Measurements from ENCODE around the gene TGFB1I1. TPM values are rescaled to one million over a fixed set of nuclear protein-coding genes. Genes with fewer than 3 reads are reported as not detected.
"Not testable (repeated sequence)": the region's sequence is repeated elsewhere in the genome, so short reads cannot be mapped to it uniquely, and the experiment has no call there.

The TGFB1I1 gene
- total RNA-seq, 8 experiments from 2014 or later = 0.87 to 18.3 (median 3.0) TPM

GRCh38 chr16:31436221-31437045, 35.5 kb upstream of the TGFB1I1 start:
- no peak for ATAC-seq (replicated peaks in 6 of 8)
- in situ Hi-C loops (cut with MboI; ENCODE audit: low pct_unique_long_range_greater_than_20kb in 2 of 9, low sequenced_read_pairs in 9 of 9, unreplicated experiment in 9 of 9) = loop anchor here in 5 of 9 experiments (25.0 kb wide), 3 partner anchors 224 to 449 kb away; partner anchors contain the start of genes HSD3B7 (in 2 of the 5), PYCARD (in 2 of the 5), PYDC1 (in 2 of the 5) and TRIM72 (in 2 of the 5)
- no peak overlapping the region for H3K4me3 ChIP-seq
- 33 to 100% (median 80%) methylated on average over 1 to 19 of the region's 44 CpGs; no CpG with 5 or more reads in 1 of the 10 experiments for WGBS, 10 experiments
- H3K4me1 ChIP-seq (replicated peaks in 1 of 2) = no peaks in the 10 kb centered on the region
- H3K27ac ChIP-seq = no peak overlapping the region

DNA sequence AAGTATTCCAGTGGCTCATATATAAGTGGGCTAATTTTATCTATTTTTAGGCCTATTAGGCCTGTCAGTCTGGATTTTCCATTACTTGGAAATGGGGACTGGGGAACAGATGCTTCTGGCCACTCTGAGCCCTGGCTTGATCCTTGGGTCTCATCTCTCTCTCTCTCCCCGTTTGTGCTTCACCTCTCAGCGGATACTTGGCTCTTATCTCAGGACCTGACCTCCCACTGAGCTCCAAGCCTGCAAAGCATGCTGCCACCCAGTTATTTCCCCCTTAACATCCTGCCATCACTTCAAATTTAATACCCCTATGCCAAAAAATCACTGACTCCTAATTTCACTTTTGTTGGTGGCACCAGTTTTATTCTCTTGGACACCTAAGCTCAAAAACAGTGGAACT, 33.5 kb upstream of the TGFB1I1 start:
- ATAC-seq (replicated peaks in 6 of 8) = no peak
- Histone ChIP-seq H3K27ac (no peak overlapping the region), H3K4me1 (replicated peaks in 1 of 2) (peaks cover 0 to 4% of the 10 kb centered on the region in 2 donors), H3K4me3 (no peak overlapping the region)
- in situ Hi-C loops (cut with MboI; ENCODE audit: low pct_unique_long_range_greater_than_20kb in 2 of 9, low sequenced_read_pairs in 9 of 9, unreplicated experiment in 9 of 9) = loop anchor here in 5 of 9 experiments (25.0 kb wide), 3 partner anchors 226 to 451 kb away; partner anchors contain the start of genes HSD3B7 (in 2 of the 5), PYCARD (in 2 of the 5), PYDC1 (in 2 of the 5) and TRIM72 (in 2 of the 5)
- 7 to 84% (median 65%) methylated on average over 2 of the region's 2 CpGs; no CpG with 5 or more reads in 4 of the 10 experiments for WGBS, 10 experiments

- in situ Hi-C loops (cut with MboI; ENCODE audit: low pct_unique_long_range_greater_than_20kb in 2 of 9, low sequenced_read_pairs in 9 of 9, unreplicated experiment in 9 of 9) = loop anchor here in 5 of 9 experiments (25.0 kb wide), 3 partner anchors 227 to 452 kb away; partner anchors contain the start of genes HSD3B7 (in 2 of the 5), PYCARD (in 2 of the 5), PYDC1 (in 2 of the 5) and TRIM72 (in 2 of the 5)
- not testable (repeated sequence) for H3K27ac ChIP-seq; H3K4me3 ChIP-seq; H3K4me1 ChIP-seq (replicated peaks in 1 of 2)
- 0% methylated on average over 1 of the region's 4 CpGs; no CpG with 5 or more reads in 9 of the 10 experiments for WGBS, 10 experiments
- ATAC-seq (replicated peaks in 6 of 8) = peak in 2 of 8 experiments; percentile 0 to 2
Observed at GRCh38 chr16:31439023-31439422, 32.9 kb upstream of the TGFB1I1 start.

DNA sequence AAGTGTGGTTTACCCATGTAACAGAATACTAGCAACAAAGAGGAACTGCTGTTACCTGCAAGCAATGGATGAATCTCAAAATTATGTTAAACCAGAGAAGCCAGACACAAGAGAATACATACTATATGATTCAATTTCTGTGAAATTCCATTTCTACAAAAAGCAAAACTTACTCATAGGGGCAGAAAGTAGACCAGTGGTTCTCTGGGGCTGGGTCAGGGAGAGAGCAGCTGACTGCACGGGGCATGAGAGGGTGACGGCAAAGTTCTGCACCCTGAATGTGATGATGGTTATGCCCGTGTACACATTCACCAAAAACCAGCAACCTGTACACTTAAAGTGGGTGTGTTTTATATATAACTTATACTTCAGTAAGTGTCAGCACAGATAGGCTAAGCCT, 32.4 kb upstream of the TGFB1I1 start:
- in situ Hi-C loops (cut with MboI; ENCODE audit: low pct_unique_long_range_greater_than_20kb in 2 of 9, low sequenced_read_pairs in 9 of 9, unreplicated experiment in 9 of 9) = loop anchor here in 5 of 9 experiments (25.0 kb wide), 3 partner anchors 227 to 452 kb away; partner anchors contain the start of genes HSD3B7 (in 2 of the 5), PYCARD (in 2 of the 5), PYDC1 (in 2 of the 5) and TRIM72 (in 2 of the 5)
- Histone ChIP-seq H3K4me3 (no peak overlapping the region), H3K27ac (no peak overlapping the region), H3K4me1 (replicated peaks in 1 of 2) (peaks cover 0 to 4% of the 10 kb centered on the region in 2 donors)
- no peak for ATAC-seq (replicated peaks in 6 of 8)
- WGBS, 10 experiments = 40 to 90% (median 83%) methylated on average over 1 to 3 of the region's 3 CpGs; no CpG with 5 or more reads in 5 of the 10 experiments

- Histone ChIP-seq H3K4me3 (no peak overlapping the region), H3K4me1 (replicated peaks in 1 of 2) (peaks cover 0 to 4% of the 10 kb centered on the region in 2 donors), H3K27ac (no peak overlapping the region)
- WGBS, 10 experiments = 0 to 100% (median 61%) methylated on average over 2 to 4 of the region's 4 CpGs; no CpG with 5 or more reads in 2 of the 10 experiments
- peak in 1 of 8 experiments; percentile 55 for ATAC-seq (replicated peaks in 6 of 8)
- in situ Hi-C loops (cut with MboI; ENCODE audit: low pct_unique_long_range_greater_than_20kb in 2 of 9, low sequenced_read_pairs in 9 of 9, unreplicated experiment in 9 of 9) = loop anchor here in 6 of 9 experiments (10.0 to 25.0 kb wide), 4 partner anchors 228 to 453 kb away; partner anchors contain the start of genes PYCARD (in 3 of the 6), HSD3B7 (in 2 of the 6), PYDC1 (in 2 of the 6) and TRIM72 (in 2 of the 6)
Observed at GRCh38 chr16:31440516-31441184, 31.3 kb upstream of the TGFB1I1 start.

DNA sequence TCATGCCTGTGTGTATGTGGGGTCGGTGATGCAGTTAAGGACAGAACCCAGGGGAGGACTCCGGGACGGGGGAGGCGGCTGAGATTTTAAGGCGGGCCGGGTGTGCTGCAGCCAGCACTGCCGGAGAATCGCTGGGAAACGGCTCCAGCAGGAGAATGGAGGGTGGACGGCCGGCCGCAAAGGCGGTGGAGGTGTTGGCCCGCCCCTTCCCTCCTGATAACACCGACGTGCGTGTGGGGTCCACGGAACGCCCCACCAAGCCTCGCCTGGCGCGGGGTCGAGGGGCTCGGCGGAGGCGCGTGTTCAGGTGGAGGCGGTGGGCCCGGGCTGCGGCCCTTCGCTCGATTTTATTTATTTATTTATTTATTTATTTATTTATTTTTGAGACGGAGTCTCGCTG, 30.0 kb upstream of the TGFB1I1 start:
- peaks cover 0 to 4% of the 10 kb centered on the region in 2 donors for H3K4me1 ChIP-seq (replicated peaks in 1 of 2)
- in situ Hi-C loops (cut with MboI; ENCODE audit: low pct_unique_long_range_greater_than_20kb in 2 of 9, low sequenced_read_pairs in 9 of 9, unreplicated experiment in 9 of 9) = loop anchor here in 6 of 9 experiments (10.0 to 25.0 kb wide), 4 partner anchors 230 to 455 kb away; partner anchors contain the start of genes PYCARD (in 3 of the 6), HSD3B7 (in 2 of the 6), PYDC1 (in 2 of the 6) and TRIM72 (in 2 of the 6)
- H3K4me3 ChIP-seq = peak overlapping the region; percentile 44 to 82 (median 57)
- no peak for ATAC-seq (replicated peaks in 6 of 8)
- WGBS, 10 experiments = 35 to 92% (median 67%) methylated on average over 4 to 22 of the region's 34 CpGs; no CpG with 5 or more reads in 5 of the 10 experiments
- peak overlapping the region; percentile 78 to 84 for H3K27ac ChIP-seq

- not testable (repeated sequence) for ATAC-seq (replicated peaks in 6 of 8); H3K4me3 ChIP-seq; H3K4me1 ChIP-seq (replicated peaks in 1 of 2); H3K27ac ChIP-seq
- in situ Hi-C loops (cut with MboI; ENCODE audit: low pct_unique_long_range_greater_than_20kb in 2 of 9, low sequenced_read_pairs in 9 of 9, unreplicated experiment in 9 of 9) = loop anchor here in 6 of 9 experiments (10.0 to 25.0 kb wide), 4 partner anchors 234 to 459 kb away; partner anchors contain the start of genes PYCARD (in 3 of the 6), HSD3B7 (in 2 of the 6), PYDC1 (in 2 of the 6) and TRIM72 (in 2 of the 6)
- WGBS, 10 experiments = 45 to 100% (median 92%) methylated on average over 1 to 6 of the region's 6 CpGs; no CpG with 5 or more reads in 2 of the 10 experiments
Observed at GRCh38 chr16:31445931-31446330, 26.0 kb upstream of the TGFB1I1 start.

- WGBS, 10 experiments = 69 to 100% (median 92%) methylated on average over 1 to 5 of the region's 5 CpGs; no CpG with 5 or more reads in 3 of the 10 experiments
- Histone ChIP-seq H3K4me1 (replicated peaks in 1 of 2) (peaks cover 33 to 43% of the 10 kb centered on the region in 2 donors), H3K27ac (no peak overlapping the region), H3K4me3 (no peak overlapping the region)
- in situ Hi-C loops (cut with MboI; ENCODE audit: low pct_unique_long_range_greater_than_20kb in 2 of 9, low sequenced_read_pairs in 9 of 9, unreplicated experiment in 9 of 9) = loop anchor here in 3 of 9 experiments (25.0 kb wide), 2 partner anchors 411 to 489 kb away; partner anchors contain the start of genes SETD1A (in 2 of the 3) and ZNF267 (in 1 of the 3)
- peak in 1 of 8 experiments; percentile 3 for ATAC-seq (replicated peaks in 6 of 8)
Observed at GRCh38 chr16:31451201-31451600, 20.8 kb upstream of the TGFB1I1 start.

DNA sequence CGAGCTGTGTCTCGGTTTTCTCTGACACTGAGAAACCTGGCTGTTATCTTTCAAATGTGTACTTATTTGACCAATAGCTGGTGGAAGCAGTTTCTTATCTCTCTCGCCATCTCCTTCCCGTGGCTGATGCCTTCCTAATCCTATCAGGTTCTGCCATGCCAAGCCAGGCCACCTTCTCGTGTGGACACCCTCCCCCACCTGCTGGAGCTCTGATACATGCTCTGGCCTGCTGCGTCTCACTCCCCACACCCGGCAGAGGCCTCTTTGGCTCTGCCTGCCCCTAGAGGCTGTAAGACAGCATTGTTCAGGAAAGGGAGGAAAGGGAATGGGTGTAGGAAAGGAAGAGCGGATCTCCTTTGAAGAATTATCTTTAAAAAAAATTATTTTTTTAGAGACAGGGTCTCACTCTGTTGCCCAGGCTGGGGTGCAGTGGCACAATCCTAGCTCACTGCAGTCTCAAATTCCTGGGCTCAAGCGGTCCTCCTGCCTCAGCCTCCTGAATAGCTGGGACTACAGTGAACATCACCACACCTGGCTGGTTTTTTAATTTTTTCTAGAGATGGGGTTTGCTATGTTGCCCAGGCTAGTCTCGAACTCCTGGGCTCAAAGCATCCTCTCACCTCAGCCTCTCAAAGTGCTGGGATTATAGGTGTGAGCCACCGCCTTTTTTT, 20.1 kb upstream of the TGFB1I1 start:
- Histone ChIP-seq H3K4me1 (replicated peaks in 1 of 2) (peaks cover 37 to 49% of the 10 kb centered on the region in 2 donors), H3K4me3 (no peak overlapping the region), H3K27ac (no peak overlapping the region)
- WGBS, 10 experiments = 24 to 94% (median 55%) methylated on average over 2 to 9 of the region's 11 CpGs; no CpG with 5 or more reads in 1 of the 10 experiments
- ATAC-seq (replicated peaks in 6 of 8) = peak; percentile 20 to 94 (median 86)
- in situ Hi-C loops (cut with MboI; ENCODE audit: low pct_unique_long_range_greater_than_20kb in 2 of 9, low sequenced_read_pairs in 9 of 9, unreplicated experiment in 9 of 9) = loop anchor here in 3 of 9 experiments (25.0 kb wide), 2 partner anchors 410 to 490 kb away; partner anchors contain the start of genes SETD1A (in 2 of the 3) and ZNF267 (in 1 of the 3)

GRCh38 chr16:31452631-31453106, 19.3 kb upstream of the TGFB1I1 start:
- in situ Hi-C loops (cut with MboI; ENCODE audit: low pct_unique_long_range_greater_than_20kb in 2 of 9, low sequenced_read_pairs in 9 of 9, unreplicated experiment in 9 of 9) = loop anchor here in 3 of 9 experiments (25.0 kb wide), 2 partner anchors 410 to 490 kb away; partner anchors contain the start of genes SETD1A (in 2 of the 3) and ZNF267 (in 1 of the 3)
- ATAC-seq (replicated peaks in 6 of 8) = peak in 3 of 8 experiments; percentile 17 to 61 (median 59)
- no peak overlapping the region for H3K4me3 ChIP-seq
- 0 to 70% (median 40%) methylated on average over 1 to 3 of the region's 3 CpGs; no CpG with 5 or more reads in 2 of the 10 experiments for WGBS, 10 experiments
- H3K27ac ChIP-seq = no peak overlapping the region
- peaks cover 45 to 56% of the 10 kb centered on the region in 2 donors for H3K4me1 ChIP-seq (replicated peaks in 1 of 2)
